Measurements from ENCODE around the gene SHC2. TPM values are rescaled to one million over a fixed set of nuclear protein-coding genes. Genes with fewer than 3 reads are reported as not detected.

SHC2 gene
- total and polyA plus RNA-seq, 9 of the 15 experiments (the other 6 are each of a cell fraction or from before 2014, with no cell fraction given), result 0.14 to 0.36 (median 0.17) TPM; not detected in 5

- ChIA-PET CTCF (ENCODE audit: low intra/inter-chr PET ratio) (no interaction called here), POLR2A (interaction anchor here (0.6 kb wide), 3 partner anchors 17 to 164 kb away, joined by 3 to 4 read pairs (median 3); no protein-coding TSS in a partner anchor)
- WGBS (ENCODE audit: insufficient coverage, low coverage, missing lambda C conversion rate), result 29% methylated on average over 21 of the region's 22 CpGs
- Histone ChIP-seq H3K27ac (ENCODE audit: extremely low read depth, low read depth, low read length) (no peak overlapping the region), H3K9me3 (replicated peaks; ENCODE audit: control insufficient read depth, insufficient read depth, low read depth, low read length) (no peaks in the 10 kb centered on the region), H4K20me1 (replicated peaks; ENCODE audit: control insufficient read depth, insufficient read depth, low read length) (no peaks in the 10 kb centered on the region), H3K79me2 (ENCODE audit: control insufficient read depth, insufficient read depth, low read length) (no peaks in the 10 kb centered on the region), H3K4me1 (replicated peaks in 1 of 2; ENCODE audit: control insufficient read depth in 2 of 2, insufficient read depth in 2 of 2, low read length in 2 of 2) (peaks cover 0 to 12% of the 10 kb centered on the region in 2 experiments; a peak in 2 of 5 replicates), H2AFZ (ENCODE audit: low read depth, low read length) (no peak overlapping the region), H3K27me3 (ENCODE audit: control insufficient read depth in 2 of 2, insufficient read depth in 2 of 2, low read length in 2 of 2) (peaks cover 6 to 50% of the 10 kb centered on the region in 2 experiments; a peak in 4 of 5 replicates), H3K36me3 (ENCODE audit: control insufficient read depth, insufficient read depth, low read length) (no peaks in the 10 kb centered on the region), H3K4me2 (ENCODE audit: insufficient read depth, low read length) (no peak overlapping the region), H3K9me1 (ENCODE audit: control insufficient read depth, insufficient read depth, low read length) (no peaks in the 10 kb centered on the region), H3K4me3 (no peak overlapping the region), H3K9ac (ENCODE audit: insufficient read depth in 1 of 2, low read depth in 2 of 2, low read length in 2 of 2) (no peak overlapping the region)
- in situ Hi-C loops (cut with MboI), result no loop called here
- FAIRE-seq, result no peak
- intact Hi-C loops (cut with micrococcal nuclease), result no loop called here
- no peak for DNase-seq (ENCODE audit: extremely low read depth in 1 of 4, low spot score in 3 of 4)
- no peak for ATAC-seq
- no TSS peak for BruUV-seq (replicated peaks)
- TF ChIP-seq ESRRA (IDR thresholded peaks at IDR 0.05; ENCODE audit: borderline replicate concordance, low read depth) (no peak), KDM2B (CRISPR knock-in tag; IDR thresholded peaks at IDR 0.05) (no peak), ZNF785 (CRISPR knock-in tag; IDR thresholded peaks at IDR 0.05) (no peak), ZBTB7A (IDR thresholded peaks at IDR 0.05; ENCODE audit: borderline replicate concordance, control insufficient read depth, low read depth, low read length) (no peak), STAT5A (IDR thresholded peaks at IDR 0.05; ENCODE audit: borderline replicate concordance, low read length) (no peak), MAFK (IDR thresholded peaks at IDR 0.05; ENCODE audit: low read length) (no peak), ZNF133 (CRISPR knock-in tag; IDR thresholded peaks at IDR 0.05) (no peak), MAX (CRISPR knock-in tag; IDR thresholded peaks at IDR 0.05) (no peak), FOXK2 (conservative IDR thresholded peaks at IDR 0.05 in 1 of 2, IDR thresholded peaks at IDR 0.05 in 1 of 2; ENCODE audit: low read depth in 2 of 2) (no peak), HNRNPK (IDR thresholded peaks at IDR 0.05; ENCODE audit: low read depth, low read length, poor library complexity, severe bottlenecking) (no peak), ZNF668 (CRISPR knock-in tag; IDR thresholded peaks at IDR 0.05) (no peak), HNRNPH1 (optimal IDR thresholded peaks at IDR 0.05; ENCODE audit: low read depth, low read length) (no peak), COPS2 (conservative IDR thresholded peaks at IDR 0.05) (no peak), SIN3A (IDR thresholded peaks at IDR 0.05; ENCODE audit: borderline replicate concordance in 2 of 2, control insufficient read depth in 1 of 2, low read depth in 2 of 2, low read length in 2 of 2) (no peak), ZFP91 (CRISPR knock-in tag; IDR thresholded peaks at IDR 0.05) (no peak), SRSF3 (IDR thresholded peaks at IDR 0.05; ENCODE audit: insufficient read depth, low read length) (no peak)
These were observed 7.2 kb downstream of the SHC2 start for GRCh38 chr19:453606-454005.

Measured in K562 (cell line).